Body of pancreas (tissue), 4 donors: ENCODE measurements around the gene FAM193B. TPM values are rescaled to one million over a fixed set of nuclear protein-coding genes. Genes with fewer than 3 reads are reported as not detected.

Experiments used
- ATAC-seq: fragments of 150-250 bp; one replicate; pipeline ENCODE4 v1.9.1; 2016
- DNase-seq, 4 donors: peaks; one replicate each; pipeline ENCODE4 v3.0.0-alpha.2; 2019
- H3K27ac ChIP-seq, 4 donors: fragments of 200-600 bp; sonication (generic); 1 replicate in 3 of 4; 2 replicates in 1 of 4; pipeline versions ENCODE4 v1.5.1 to v1.6.1; 2016 to 2019; ENCODE audit warnings: mild to moderate bottlenecking in 1 of 4, mixed read lengths in 1 of 4, moderate library complexity in 1 of 4
- H3K27me3 ChIP-seq, 2 donors: fragments of 200-600 bp; sonication (generic); one replicate each; pipeline ENCODE4 v1.6.0; 2016; ENCODE audit warnings: mild to moderate bottlenecking in 1 of 2
- H3K36me3 ChIP-seq, 2 donors: fragments of 200-600 bp; sonication (generic); replicated peaks in 1 of 2; 2 replicates each; pipeline ENCODE4 v1.5.1; 2016; ENCODE audit warnings: low read depth in 2 of 2; ENCODE audit not compliant: insufficient read depth in 1 of 2
- H3K4me1 ChIP-seq: fragments of 200-600 bp; sonication (generic); one replicate; pipeline ENCODE4 v1.6.0; 2016
- H3K4me3 ChIP-seq, 2 donors: fragments of 200-600 bp; sonication (generic); 1 replicate in 1 of 2; 2 replicates in 1 of 2; pipeline ENCODE4 v1.5.1; 2016 to 2019
- H3K9me3 ChIP-seq, 3 donors: fragments of 200-600 bp; sonication (generic); 1 replicate in 2 of 3; 2 replicates in 1 of 3; pipeline ENCODE4 v1.5.1; 2016
- CTCF ChIP-seq, 7 experiments: fragments of 450-650 bp in 4 of 7; fragments of 200-600 bp in 3 of 7; sonication (generic) in 3 of 7; IDR thresholded peaks; one replicate each; pipeline ENCODE4 v1.5.1; 2016 to 2019; ENCODE audit warnings: antibody characterized with exemption in 7 of 7
- POLR2A ChIP-seq, 3 donors: fragments of 450-650 bp; IDR thresholded peaks; one replicate each; pipeline ENCODE4 v1.6.1; 2016; ENCODE audit warnings: antibody characterized with exemption in 3 of 3, mild to moderate bottlenecking in 2 of 3
- WGBS, 2 donors: methylation state at CpG; one replicate each; pipeline ENCODE4 v1.1.5; 2017; 5-methylcytosine and 5-hydroxymethylcytosine counted together
- intact Hi-C: fragments of 100-400 bp; cut with DNase I; formaldehyde crosslinking; loops from one replicate; pipeline ENCODE4 v1.15.1; 2023
- total RNA-seq, 2 donors: library from RNA; depleted of rRNA; stranded (reverse); fragments of >200 nt; gene quantifications; one replicate each; pipeline ENCODE4 v1.1.0, GENCODE V29; 2016

The FAM193B gene
- total RNA-seq, 2 donors from 2014 or later, result 79.9 to 133 TPM

DNA sequence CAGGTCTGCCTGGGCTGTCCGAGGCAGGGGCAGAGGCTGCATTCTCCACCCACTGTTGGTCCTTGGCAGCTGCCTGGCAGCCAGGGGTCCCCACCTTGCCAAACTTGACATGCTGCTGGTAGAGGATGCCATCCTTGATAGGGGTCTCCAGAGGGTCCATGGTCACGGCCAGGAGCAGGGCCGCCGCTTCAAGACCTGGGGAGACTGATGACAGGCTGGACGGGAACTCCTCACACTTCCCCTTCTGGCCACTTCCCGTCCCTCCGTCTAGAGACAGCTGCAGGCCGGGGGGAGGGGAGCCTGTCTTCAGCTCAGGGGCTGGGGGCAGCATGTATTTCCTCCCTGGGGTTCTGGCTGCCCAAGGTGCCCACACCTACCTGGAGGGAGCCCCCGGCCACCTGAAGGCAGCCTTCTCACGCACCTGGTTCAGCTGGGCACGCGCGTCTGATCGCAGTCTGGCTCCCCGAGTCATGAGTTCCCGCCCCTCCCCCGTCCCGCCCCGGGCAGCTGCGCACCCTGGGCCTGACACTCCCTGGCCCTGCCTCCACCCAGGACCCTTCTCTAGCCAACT, 44.9 kb downstream of the FAM193B start, which contains the start of gene DOK3:
DOK3 (minus strand) TSS at position 446 of the 571 bp plus-strand sequence; CDS start at position 160, 286 bp downstream.
- H3K27me3 ChIP-seq, result no peaks in the 10 kb centered on the region
- no peaks in the 10 kb centered on the region for H3K9me3 ChIP-seq
- TF ChIP-seq POLR2A (IDR thresholded peaks at IDR 0.05) (peak in 1 of 3 donors; percentile 31), CTCF (IDR thresholded peaks at IDR 0.05) (no peak)
- H3K4me1 ChIP-seq, result peaks cover 15% of the 10 kb centered on the region
- ATAC-seq (no peak), DNase-seq (peak in 3 of 4 donors; percentile 46 to 69 (median 53))
- H3K36me3 ChIP-seq, result peaks cover 17 to 18% of the 10 kb centered on the region in 2 donors
- peak within 1 kb of the TSS in 3 of 4 donors; percentile 3 to 58 (median 30) for H3K27ac ChIP-seq
- WGBS, 2 donors, result 21 to 40% methylated on average over 6 to 19 of the region's 20 CpGs
- H3K4me3 ChIP-seq, result no peak within 1 kb of the TSS
- intact Hi-C loops, result no loop called here

GRCh38 chr5:177508837-177509236, 45.5 kb downstream of the FAM193B start:
- Histone ChIP-seq H3K27ac (peak overlapping the region in 3 of 4 donors; percentile 3 to 58 (median 28)), H3K27me3 (no peaks in the 10 kb centered on the region), H3K9me3 (no peaks in the 10 kb centered on the region), H3K4me3 (no peak overlapping the region), H3K36me3 (peaks cover 17 to 18% of the 10 kb centered on the region in 2 donors), H3K4me1 (peaks cover 14% of the 10 kb centered on the region)
- 60 to 72% methylated on average over 7 to 8 of the region's 8 CpGs for WGBS, 2 donors
- DNase-seq, result no peak
- no peak for ATAC-seq
- intact Hi-C loops, result no loop called here
- TF ChIP-seq CTCF (IDR thresholded peaks at IDR 0.05), result no peak
- no peak for TF ChIP-seq POLR2A (IDR thresholded peaks at IDR 0.05)

DNA sequence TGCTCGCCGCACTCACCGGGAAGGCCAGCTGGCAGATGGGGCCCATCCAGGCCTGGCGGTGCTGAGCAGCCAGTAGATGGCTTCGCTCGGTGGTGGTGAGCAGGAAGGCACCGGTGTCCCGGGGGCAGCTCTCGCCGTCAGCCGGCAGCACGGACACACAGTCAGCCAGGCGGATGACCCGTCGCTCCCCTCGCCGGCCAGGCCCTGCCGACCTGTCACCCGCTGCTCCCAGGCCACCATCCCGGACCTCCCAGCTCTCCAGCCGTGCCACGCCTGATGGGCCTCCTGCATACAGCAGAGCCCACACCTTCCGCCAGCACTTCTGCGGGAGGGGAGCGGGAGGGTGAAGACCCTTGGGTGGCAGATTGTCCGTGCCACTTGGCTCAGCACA, 46.1 kb downstream of the FAM193B start:
- intact Hi-C loops, result no loop called here
- no peak for ATAC-seq
- H3K9me3 ChIP-seq, result no peaks in the 10 kb centered on the region
- H3K27ac ChIP-seq, result no peak overlapping the region
- H3K27me3 ChIP-seq, result no peaks in the 10 kb centered on the region
- DNase-seq, result no peak
- peaks cover 14% of the 10 kb centered on the region for H3K4me1 ChIP-seq
- 89 to 97% methylated on average over 7 to 26 of the region's 26 CpGs for whole genome bisulfite sequencing, 2 donors
- peaks cover 15 to 18% of the 10 kb centered on the region in 2 donors for H3K36me3 ChIP-seq
- H3K4me3 ChIP-seq, result no peak overlapping the region
- TF ChIP-seq POLR2A (IDR thresholded peaks at IDR 0.05), result no peak
- no peak for TF ChIP-seq CTCF (IDR thresholded peaks at IDR 0.05)

DNA sequence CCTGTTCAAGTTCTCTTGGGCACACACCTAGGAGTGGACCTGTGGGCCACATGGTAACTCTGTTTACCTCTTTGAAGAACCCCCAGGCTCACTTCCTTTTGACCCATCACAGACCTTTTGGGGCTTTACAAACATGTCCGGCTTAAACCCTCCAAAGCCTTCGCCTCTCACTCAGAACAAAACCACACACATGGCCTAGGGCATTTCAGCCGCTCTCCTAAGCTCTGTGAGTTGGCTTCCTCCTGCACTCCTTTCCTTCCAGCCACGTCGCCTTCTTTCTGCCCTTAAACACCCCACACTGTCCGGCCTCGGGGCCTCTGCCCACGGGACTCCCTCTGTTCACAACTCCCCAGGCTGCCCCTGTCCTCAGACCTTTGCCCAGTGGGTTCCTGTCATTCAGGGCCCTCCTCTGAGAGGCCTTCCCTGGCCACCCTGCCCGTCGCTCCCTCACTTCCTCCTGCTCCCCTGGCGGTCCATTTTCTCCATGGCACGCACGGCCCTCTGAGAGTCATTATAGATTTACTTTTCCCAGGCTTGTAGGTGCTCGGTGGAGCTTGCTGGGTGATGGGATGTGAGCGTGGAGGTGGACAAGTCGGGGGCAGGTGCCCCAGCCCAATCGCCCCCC, 46.7 kb downstream of the FAM193B start:
- Histone ChIP-seq H3K36me3 (peaks cover 11 to 17% of the 10 kb centered on the region in 2 donors), H3K27ac (no peak overlapping the region), H3K4me3 (no peak overlapping the region), H3K9me3 (no peaks in the 10 kb centered on the region), H3K27me3 (no peaks in the 10 kb centered on the region), H3K4me1 (peaks cover 14% of the 10 kb centered on the region)
- ATAC-seq (no peak), DNase-seq (no peak)
- intact Hi-C loops, result no loop called here
- 77 to 89% methylated on average over 14 to 17 of the region's 17 CpGs for WGBS, 2 donors
- no peak for TF ChIP-seq CTCF (IDR thresholded peaks at IDR 0.05)
